GM19240 (cell line): ENCODE measurements around the gene COX17.
"Not testable (repeated sequence)": the region's sequence is repeated elsewhere in the genome, so short reads cannot be mapped to it uniquely, and the experiment has no call there.

ENCODE experiments used
- DNase-seq: peaks from one replicate; pipeline ENCODE4 v3.0.0; 2011; ENCODE audit warnings: low spot score; ENCODE audit not compliant: insufficient read length

COX17 gene, protein sequence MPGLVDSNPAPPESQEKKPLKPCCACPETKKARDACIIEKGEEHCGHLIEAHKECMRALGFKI

DNA sequence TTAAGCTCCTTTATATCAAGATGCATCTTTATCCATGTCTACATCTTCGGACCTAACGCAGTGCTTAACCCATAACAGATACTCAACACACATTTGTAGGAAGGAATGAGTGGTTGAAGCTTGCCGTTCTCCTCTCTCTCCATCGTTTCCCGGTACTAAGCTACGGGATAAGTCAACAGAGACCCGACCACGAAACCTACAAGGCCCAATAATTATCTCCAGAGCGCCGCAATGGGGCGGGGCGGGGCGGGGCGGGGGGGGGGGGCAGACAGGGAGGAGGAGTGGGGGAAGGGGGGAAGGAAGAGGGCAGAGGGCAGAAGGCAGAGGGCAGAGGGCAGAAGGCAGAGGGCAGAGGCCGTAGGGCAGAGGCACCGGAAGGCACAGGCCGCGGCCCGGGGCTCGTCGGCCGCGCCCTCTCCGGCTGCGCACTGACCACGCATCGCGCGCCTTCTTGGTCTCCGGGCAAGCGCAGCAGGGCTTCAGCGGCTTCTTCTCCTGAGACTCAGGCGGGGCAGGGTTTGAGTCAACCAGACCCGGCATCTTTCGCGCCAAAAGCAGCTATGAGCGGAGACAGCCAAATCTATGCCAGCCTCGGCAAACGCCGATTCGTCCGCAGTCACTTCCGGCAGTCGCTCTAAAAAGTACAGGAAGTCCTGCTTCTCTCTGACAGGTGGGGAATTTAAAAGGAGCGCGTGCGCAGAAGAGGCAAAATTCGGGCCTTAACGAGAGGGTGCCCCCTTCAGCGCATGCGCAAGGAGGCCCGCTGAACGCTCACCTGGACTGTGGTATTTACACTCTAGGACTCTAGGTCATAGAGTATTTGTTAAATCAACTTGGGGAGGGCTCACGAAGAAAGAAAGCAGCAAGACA is at the start of gene COX17:
Gene COX17 (minus strand): TSS at position 636 of the 870 bp plus-strand sequence. CDS start 96 bp downstream, at position 540.
- peak; percentile 91 for DNase-seq

DNA sequence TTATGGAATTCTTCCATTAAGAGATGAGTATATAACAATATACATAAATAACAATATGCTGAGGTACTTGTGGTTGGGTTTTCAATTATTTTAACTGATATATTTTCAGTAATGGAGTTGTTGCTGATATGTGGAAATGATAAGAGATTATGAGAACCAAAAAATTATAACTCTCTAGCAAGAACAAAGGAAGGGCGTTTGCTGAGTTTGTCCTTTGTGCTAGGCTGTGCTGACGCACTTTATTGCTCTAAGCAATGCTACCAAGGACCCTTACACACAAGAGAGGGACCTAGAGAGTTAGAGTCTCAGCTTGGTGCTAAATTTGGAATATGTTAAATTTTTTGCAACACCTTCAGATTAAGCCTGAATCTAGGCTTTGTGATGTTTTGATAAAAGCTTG is 49.7 kb upstream of the COX17 start:
- DNase-seq, result no peak

DNA sequence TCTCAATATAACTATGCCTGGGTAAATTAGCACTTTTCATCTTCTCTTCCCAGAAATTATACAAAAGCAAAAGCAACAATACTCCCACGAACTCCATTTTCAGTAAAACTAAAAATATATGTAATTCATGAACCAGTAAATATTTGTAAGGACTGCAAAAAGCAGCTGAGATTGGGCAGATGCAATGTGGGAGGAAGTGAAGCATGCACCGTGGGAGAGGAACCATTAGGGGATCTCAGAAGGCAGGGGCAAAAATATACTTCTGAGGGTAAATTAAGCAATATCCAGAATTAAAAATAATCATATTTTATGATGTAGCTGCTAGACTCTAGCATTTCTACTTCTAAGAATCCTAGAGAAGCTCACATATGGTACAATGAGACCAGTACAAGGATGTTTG is 45.8 kb upstream of the COX17 start:
- DNase-seq, result no peak

DNA sequence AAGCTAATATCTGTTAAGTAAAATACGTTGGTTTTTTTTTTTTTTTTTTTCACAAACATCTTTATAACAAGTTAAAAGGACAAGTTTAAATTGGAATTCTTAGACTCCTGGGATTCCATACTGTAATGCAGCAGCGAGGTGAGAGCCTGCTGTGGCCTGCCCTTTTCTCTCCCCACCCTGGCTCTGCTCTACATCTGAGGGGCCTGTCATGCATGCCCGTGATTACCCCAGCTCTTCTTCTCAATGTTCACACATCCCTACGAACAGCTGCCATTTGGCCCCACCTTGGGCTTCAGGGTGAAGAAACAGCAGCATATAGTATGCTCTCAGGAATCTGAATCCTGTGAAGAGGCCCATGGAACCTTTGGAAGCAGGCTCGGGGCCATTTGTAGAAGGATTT is 40.3 kb upstream of the COX17 start:
- DNase-seq, result no peak

DNA sequence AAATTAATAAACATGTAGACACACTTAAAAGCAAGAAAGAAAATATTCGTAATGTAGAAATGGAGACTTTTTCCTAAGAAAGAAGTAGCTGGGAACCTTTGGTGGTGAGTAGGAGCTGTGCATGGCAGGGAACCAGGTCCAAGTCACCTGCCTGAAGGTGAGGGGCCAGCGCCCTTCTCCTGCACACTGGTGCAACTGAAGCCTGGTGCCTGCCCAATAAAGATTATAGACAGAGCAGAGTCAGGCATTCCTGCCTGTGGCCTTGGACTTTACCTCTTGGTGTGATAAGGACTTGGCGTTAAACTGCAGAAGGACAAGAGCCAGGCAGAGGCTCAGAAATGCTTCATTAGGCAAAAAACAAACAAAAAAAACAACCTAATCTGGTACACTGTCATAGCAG is 39.8 kb upstream of the COX17 start:
- DNase-seq, result no peak

DNA sequence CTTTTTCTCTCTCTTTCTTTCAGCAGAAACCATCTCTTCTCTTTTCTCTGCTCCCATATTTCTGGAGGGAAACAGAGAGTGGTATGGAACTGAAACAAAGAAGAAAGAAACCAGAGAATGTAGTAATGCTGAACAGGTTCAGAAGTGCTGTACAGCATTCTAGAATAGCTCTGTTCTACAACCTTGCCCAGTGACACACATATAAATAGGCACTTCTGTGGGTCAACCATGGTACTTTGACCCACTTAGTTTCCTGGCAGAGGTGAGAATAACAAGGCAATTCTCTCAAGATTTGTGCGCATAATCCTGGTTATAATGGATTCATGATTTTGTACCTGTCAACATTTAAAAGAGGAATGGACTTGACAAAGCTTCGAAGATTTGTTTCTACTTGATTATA is 37.9 kb upstream of the COX17 start:
- no peak for DNase-seq

DNA sequence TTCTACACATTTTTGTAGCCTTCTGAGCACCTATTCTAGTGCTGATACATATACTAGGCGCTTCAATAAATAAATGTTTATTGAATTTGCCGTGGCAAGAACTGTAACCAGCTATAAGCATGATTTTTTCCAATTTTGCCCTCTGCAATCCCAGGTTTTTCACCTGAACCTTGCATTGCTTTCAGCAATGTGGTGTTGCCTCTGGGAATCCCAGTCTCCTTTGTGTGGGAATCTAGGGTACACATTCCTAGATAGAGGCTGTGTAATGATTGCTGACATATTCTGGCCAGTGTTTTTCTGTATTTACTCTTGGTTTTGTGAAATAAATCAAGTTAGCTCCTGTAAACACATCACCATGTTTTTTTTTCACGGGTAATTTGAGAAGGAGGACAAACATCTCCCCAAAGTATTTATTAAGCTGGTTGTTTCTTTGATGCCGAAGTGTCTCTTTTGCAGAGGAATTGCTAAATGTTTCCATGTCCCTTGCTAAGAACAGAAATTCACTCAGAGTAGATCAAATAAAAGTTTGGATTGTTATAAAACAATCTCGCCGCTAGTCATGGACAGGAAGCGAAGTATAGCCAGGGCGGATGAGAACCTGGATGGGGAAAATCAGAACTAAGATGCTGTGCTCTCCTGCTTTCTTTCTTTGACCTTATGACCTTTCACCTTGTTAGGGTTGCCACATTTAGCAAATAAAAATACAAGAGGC is 26.8 kb upstream of the COX17 start:
- DNase-seq, result no peak

DNA sequence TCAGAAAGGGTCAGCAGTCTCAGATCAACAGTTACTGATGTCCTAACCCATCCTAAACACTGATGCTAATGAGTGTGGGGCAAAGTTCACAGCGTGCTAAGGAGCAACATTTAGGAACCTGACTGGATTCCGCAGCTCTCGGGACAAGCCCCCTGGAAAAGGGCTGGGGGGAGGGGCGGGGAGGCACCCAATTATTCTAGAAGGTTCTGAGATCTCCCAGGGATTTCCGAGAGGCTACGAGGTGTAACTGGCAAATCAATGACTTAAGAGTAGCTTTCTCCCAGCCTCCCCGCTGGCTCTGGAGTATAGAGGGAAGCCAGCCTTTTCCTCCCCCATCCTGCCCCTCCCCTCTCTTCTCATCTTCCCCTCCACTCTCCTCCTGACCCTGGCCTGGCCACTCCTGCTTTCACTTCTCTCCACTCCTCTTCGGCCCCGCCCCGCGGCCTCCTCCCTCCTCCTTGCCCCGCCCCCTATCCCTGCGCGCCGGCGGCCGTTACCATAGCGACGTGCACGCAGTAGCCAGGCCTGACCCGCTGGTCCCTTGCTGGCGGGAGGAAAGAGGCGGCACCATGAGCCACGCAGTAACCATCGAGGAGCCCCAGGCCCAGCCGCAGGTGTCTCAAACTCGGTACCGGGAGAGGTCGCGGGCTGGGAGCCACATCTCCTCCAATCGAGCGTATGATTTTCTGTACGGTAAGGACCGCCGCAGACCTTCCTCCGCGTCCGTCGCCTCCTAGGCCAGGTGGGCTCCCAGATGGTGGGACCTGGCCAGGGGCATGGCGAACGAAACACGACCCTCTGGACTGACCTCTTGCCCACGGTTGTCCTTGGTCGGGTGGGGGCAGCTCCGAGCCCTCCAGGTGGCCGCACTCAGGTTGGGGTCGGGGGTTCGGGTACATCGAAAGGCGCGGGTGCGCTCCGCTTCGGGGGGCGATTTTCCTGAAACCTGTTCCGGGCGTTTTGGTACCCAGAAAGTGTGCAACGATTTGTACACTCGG is 25.6 kb upstream of the COX17 start, which contains the start of gene CFAP91:
Gene CFAP91 (plus strand): TSS at position 493 of the 998 bp plus-strand sequence. CDS start 77 bp downstream, at position 570.
- DNase-seq, result peak; percentile 48

DNA sequence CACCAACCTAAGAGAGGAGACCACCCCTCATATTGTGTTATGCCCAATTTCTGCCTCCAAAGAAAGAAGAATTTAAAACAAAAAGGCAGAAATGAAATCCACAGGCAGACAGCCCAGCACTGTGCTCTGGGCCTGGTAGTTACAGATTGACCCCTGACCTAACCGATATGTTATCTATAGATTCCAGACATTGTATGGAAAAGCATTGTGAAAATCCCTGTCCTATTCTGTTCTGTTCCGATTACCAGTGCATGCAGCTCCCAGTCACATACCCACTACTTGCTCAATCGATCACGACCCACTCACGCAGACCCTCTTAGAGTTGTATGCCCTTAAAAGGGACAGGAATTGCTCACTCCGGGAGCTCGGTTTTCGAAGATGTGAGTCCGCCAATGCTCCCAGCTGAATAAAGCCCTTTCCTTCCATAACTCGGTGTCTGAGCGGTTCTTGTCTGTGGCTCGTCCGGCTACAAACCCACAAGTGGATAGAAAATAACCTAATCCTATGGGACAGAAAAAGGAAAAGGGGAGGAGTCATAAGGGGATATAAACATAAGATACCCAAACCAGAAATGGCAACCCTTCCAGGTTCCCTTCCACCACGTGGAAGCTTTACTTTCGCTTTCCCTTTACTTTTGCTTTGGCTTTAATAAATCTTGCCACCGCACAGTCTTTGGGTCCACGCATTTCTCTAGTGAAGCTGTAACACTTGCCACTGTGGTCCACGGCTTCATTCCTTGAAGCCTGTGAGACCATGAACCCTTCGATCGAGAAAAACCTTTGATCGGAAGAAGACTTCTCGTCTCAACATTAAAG is 23.9 kb upstream of the COX17 start:
- DNase-seq, result no peak

DNA sequence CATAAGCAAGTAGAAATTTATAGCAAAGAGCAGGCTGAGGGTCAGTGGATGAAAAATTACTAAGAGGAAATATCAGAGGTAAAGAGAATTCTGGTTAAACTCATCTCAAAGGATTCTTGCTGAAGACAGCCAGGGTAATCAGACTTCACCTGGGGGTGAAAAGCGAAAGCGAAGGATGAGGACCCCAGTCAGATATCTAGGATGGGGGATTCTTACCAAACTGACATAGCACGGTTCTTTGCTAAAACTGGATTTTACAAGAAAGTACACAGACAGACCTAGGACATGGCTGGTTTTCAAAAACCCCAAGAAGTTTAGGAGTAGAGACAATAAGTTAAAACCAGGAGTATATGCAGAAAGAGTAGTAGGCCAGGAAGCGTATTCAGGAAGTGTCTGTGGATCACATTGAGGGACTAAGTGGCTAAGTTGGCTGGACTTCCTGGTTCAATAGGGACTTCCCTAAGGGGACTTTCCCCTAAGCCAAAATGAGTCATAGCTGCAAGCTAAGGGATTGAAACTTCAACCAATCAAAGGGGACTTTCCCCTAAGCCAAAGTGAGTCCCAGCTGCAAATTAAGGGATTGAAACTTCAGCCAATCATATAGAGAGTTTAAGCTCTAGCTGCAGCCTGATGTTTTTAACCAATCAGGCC is 23.2 kb upstream of the COX17 start:
- DNase-seq, result no peak

DNA sequence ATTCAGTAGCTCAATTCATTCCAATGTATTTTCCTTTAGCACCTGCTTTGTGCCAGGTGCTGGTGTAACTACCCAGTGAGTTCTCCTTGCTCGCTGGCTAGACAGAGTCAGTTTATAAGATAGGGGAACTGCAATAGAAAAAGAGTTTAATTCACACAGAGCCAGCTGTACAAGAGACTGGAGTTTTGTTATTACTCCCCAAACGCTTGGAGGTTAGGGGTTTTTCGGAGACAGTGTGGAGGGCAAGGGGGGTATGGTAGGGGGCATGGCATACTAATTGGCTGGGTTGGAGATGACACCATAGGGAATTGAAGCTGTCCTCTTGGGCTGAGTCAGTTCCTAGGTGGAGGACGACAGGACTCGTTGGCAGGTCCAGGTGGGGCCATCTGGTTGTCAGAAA is 20.2 kb upstream of the COX17 start:
- no peak for DNase-seq

DNA sequence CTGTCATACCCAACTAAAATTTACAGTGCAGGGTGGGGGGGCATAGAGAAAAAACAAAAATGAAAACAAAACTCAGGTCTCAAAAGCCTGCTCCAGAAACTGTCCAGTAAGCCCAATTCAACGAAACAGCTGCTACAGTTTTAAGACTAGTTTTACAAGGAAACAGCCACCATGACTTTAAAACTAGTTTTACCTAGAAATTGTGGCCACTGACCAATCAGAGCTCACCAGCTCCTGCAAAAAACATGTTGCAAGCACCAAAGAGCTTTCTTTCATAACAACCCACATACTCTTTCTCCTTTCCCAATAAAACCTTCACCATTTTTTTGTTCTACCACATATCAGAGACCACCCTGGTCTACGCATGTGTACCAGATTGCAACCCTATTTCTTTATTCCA is 18.3 kb upstream of the COX17 start:
- no peak for DNase-seq

DNA sequence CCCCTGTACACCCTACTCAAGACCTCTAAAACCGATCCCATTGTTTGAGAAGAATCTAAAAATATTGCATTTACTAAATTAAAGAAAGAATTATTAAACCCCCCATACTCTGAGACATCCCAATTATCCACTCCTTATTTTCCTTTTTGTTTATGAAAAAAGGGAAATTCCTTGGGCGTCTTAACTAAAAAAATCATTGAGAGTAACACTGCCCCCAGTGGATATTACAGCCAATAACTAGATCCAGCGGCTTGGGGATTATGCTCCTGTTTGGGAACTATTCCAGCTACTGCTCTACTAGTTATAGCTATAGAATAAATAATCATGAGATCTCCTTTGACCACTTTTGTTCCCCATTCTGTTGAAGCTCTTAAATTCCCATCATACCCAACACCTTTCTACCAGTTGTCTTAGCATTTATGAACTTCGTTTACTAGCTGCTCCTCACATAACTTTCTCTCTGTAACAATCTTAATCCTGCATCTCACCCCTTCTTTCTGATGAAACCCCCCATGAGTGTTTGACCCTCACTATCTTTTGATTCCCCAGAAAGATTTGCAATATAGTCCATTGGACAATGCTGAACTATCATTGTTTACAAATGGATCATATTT is 12.9 kb upstream of the COX17 start:
- DNase-seq, result no peak

DNA sequence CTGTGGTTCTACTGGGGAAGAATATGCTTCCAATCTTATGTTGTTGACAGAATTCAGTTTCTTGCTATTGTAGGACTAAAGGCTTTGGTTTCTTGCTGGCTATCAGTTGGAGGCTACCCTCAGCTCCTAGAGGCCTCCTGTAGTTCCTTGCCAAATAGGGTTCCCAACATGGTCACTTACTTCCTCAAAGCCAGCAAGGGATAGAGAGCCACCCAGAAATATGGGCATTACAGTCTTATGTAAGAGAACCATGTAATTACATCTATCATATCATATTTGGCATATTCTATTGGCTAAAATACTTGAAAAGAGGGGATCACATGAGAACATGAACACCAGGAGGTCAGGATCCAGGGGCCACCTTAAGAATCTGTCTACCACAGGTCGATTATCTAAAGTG is 6.2 kb upstream of the COX17 start:
- no peak for DNase-seq

DNA sequence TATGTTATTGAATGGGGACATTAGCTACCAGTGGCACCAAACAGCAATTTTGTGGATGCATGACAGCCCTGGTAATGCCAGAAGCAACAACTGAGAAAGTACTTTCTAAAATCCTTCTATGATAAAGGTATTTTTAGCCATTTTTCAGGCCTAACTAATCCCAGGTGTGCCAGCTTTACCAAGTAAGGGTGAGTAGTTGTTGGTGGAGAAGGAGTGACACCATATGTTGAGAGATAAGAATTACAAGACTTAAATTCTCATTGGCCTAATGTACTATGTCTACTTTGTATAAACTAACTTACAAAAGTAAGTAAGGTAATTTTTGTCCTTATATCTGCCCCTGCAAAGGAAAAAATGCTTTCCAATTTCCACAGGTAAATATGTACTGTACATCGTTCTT is 4.1 kb upstream of the COX17 start:
- DNase-seq, result no peak

DNA sequence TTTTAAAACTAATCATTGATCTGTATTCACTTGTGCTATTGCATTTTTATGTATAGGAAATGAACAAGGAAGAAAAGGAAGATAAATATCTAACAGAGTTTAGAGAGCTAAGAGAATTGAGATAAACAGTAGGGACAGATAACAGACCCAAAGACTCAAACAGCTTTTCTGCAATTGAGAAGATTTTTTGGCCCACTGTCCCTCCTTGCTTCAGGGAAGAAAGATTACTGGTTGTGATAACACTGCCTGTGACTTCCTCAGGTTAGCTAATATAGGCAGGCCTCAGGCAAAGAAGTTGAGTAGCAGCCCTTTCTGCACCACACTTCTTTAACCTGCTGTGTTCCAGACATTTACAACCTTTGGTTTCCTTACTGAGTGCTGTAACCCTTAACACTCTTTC is 2.7 kb upstream of the COX17 start:
- no peak for DNase-seq

DNA sequence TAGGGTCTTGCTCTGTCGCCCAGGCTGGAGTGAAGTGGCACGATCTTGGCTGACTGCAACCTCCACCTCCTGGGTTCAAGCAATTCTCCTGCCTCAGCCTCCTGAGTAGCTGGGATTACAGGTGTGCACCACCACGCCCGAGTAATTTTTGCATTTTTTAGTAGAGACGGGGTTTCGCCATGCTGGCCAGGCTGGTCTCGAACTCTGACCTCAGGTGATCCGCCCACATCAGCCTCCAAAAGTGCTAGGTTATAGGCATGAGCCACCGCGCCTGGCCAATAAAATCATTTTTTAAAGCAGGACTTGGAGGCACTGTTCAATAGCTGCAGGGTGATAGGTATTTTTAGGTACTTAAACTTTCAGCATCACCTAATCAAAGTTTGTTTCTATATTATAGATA is 1.0 kb upstream of the COX17 start:
- not testable (repeated sequence) for DNase-seq

DNA sequence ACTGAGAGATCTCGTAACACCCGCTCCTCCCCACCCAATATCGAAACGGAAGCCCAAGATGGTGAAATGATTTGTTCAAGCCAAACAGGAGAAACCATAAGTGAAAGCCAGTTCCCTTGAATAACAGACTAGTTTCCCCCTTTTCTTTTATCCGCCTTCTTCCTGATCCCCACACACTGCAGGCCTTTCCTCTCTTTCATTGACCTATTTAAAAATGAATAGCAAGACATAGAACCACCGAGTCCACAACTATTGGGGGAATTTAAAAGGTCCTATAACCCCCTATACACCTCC is 382 bp upstream of the COX17 start:
- DNase-seq, result no peak

DNA sequence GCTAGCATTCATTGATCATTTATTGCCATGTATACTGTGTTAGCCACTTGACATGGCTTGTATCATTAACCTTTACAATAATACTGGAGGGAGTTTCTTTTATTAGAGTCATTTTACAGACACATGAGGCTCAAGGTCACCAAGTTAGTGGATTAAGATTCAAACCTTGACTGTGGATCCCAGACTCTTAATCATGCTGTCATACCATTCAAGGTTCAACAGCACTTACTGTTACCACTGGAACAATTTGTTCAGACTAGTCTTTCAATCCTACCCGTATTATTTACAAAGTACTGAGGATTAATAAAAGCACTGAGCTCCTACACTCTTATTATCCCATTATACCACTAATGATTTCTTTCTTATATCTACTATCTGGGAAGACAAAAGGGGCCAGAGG is 1.2 kb downstream of the COX17 start:
- DNase-seq, result no peak
